Measurements from ENCODE around the gene PATJ. TPM values are rescaled to one million over a fixed set of nuclear protein-coding genes. Genes with fewer than 3 reads are reported as not detected.
A peak's percentile ranks its signal among the peaks of the same experiment; 100 is the strongest.

Gene PATJ
- total and polyA plus RNA-seq, 2 experiments from 2014 or later: 35.3 to 68.4 TPM

DNA sequence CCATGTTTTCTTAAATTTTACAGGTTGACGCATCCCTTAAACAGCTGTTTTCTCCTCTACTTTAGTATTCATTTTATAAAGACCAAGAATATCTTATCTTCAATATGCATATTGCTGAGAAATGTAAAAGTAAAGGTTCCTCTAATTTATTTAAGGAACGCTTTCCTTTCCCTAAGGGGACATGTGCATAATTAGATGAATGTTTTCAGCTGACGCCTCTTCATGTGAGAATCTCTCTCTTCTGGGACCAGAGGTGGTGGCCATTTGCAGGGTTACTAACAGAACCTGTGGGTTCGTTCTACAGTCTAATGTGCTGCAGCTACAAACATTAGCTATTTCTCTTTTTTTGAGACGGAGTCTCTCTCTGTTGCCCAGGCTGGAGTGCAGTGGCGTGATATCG is 304.6 kb downstream of the PATJ start:
- Histone ChIP-seq H2AFZ (no peak overlapping the region), H3K4me2 (no peak overlapping the region), H3K4me1 (ENCODE audit: insufficient read depth) (peaks cover 12% of the 10 kb centered on the region; the same call in 1 of the 2 replicates), H3K79me2 (replicated peaks; ENCODE audit: insufficient read depth) (no peaks in the 10 kb centered on the region), H3K27ac (ENCODE audit: low read depth) (peak overlapping the region; percentile 30; the same call in 1 of the 2 replicates), H3K36me3 (ENCODE audit: insufficient read depth) (no peaks in the 10 kb centered on the region), H3F3A (replicated peaks; ENCODE audit: low read depth) (0 out of 2 replicates have a peak, but pooled peaks cover 4% of the 10 kb centered on the region), H3K9me2 (ENCODE audit: insufficient read depth) (no peaks in the 10 kb centered on the region), H4K20me1 (replicated peaks; ENCODE audit: insufficient read depth) (no peaks in the 10 kb centered on the region), H3K4me3 (no peak overlapping the region), H3K27me3 (ENCODE audit: insufficient read depth) (no peaks in the 10 kb centered on the region)
- H3K27me3 Mint-ChIP-seq (ENCODE audit: insufficient read depth, low read depth, poor library complexity): peaks cover 3% of the 10 kb centered on the region
- no peak overlapping the region for H3K27ac Mint-ChIP-seq
- H3K36me3 Mint-ChIP-seq (ENCODE audit: low read depth): peaks cover 3% of the 10 kb centered on the region; the same call in 1 of the 3 replicates
- H3K4me1 Mint-ChIP-seq: peaks cover 23% of the 10 kb centered on the region
- no peak overlapping the region for H3K4me3 Mint-ChIP-seq
- ATAC-seq (no peak), DNase-seq (ENCODE audit: low spot score) (no peak)
- no peak for TF ChIP-seq ETS1 (IDR thresholded peaks at IDR 0.05)
- TF ChIP-seq EZH2 (IDR thresholded peaks at IDR 0.05; ENCODE audit: low read depth, unreplicated experiment): no peak
- no peak for TF ChIP-seq POLR2AphosphoS5 (IDR thresholded peaks at IDR 0.05; ENCODE audit: low read depth)
- no peak for TF ChIP-seq ZNF462 (CRISPR knock-in tag; IDR thresholded peaks at IDR 0.05)
- TF ChIP-seq JUNB (IDR thresholded peaks at IDR 0.05; ENCODE audit: unreplicated experiment): no peak
- TF ChIP-seq ZNF114 (CRISPR knock-in tag; IDR thresholded peaks at IDR 0.05): no peak
- TF ChIP-seq, protein P1, sequence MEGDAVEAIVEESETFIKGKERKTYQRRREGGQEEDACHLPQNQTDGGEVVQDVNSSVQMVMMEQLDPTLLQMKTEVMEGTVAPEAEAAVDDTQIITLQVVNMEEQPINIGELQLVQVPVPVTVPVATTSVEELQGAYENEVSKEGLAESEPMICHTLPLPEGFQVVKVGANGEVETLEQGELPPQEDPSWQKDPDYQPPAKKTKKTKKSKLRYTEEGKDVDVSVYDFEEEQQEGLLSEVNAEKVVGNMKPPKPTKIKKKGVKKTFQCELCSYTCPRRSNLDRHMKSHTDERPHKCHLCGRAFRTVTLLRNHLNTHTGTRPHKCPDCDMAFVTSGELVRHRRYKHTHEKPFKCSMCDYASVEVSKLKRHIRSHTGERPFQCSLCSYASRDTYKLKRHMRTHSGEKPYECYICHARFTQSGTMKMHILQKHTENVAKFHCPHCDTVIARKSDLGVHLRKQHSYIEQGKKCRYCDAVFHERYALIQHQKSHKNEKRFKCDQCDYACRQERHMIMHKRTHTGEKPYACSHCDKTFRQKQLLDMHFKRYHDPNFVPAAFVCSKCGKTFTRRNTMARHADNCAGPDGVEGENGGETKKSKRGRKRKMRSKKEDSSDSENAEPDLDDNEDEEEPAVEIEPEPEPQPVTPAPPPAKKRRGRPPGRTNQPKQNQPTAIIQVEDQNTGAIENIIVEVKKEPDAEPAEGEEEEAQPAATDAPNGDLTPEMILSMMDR (conservative IDR thresholded peaks at IDR 0.05; ENCODE audit: low read depth in 2 of 2): no peak
- TF ChIP-seq REST (IDR thresholded peaks at IDR 0.05; ENCODE audit: unreplicated experiment): no peak
- TF ChIP-seq STAT1 (IDR thresholded peaks at IDR 0.05; ENCODE audit: unreplicated experiment): no peak
- no peak for TF ChIP-seq NANOG (IDR thresholded peaks at IDR 0.05; ENCODE audit: borderline replicate concordance)
- TF ChIP-seq ZNF331 (CRISPR knock-in tag; IDR thresholded peaks at IDR 0.05; ENCODE audit: low read depth): no peak
- no peaks in the 10 kb centered on the region for H3K9me3 Mint-ChIP-seq
